HS-5 (cell line): ENCODE results near the gene GLIS1.
"Not testable (repeated sequence)": the region's sequence is repeated elsewhere in the genome, so short reads cannot be mapped to it uniquely, and the experiment has no call there.

ENCODE experiments used
- DNase-seq: peaks from one replicate; pipeline ENCODE4 v3.0.0-alpha.2; 2012; ENCODE audit warnings: low read depth

The GLIS1 gene

DNA sequence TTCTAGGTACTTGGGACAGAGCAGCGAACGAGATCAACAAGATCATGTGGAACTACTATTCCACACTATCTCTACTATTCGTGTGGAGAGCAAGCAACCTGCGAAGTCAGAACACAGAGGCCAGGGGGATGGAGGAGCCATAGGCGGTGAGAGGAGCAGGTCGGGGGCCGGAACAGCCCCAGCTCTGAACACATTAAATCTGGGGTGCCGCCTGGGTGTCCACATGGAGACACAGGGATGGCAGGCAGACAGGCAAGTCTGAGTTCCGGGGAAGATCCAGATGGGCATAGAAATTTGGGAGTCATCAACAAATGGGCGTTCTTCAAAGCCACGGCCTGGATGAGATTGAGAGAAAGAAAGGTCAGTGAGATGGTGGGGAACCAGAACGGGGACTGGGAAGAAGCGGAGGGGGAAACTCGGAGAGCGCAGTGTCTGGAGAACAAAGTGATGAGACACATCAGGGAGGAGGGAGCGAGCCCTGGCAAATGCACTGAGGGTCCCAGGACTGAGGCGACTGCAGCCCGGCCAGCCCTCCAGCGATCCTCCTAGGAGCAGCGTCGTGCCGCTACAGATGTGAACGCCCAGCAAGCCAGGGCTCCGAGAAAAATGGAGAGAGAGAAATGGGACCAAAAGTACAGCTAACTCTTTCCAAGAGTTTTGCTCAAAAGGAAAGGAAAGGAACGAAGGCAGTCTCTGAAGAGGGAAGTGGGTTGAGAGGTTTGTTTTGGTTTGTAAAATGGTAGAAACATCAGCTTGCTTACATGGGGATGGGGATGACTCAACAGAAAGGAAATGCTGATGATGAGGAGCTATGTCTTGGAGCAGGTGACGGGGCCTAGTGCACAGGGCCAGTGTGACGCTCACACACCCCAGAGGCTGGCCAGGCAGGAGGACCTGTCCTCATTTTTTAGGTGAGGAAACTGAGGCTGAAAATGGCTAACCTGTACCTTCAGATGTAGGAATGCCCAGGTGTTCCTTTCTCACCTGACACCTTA, 84.5 kb downstream of the GLIS1 start:
- no peak for DNase-seq

DNA sequence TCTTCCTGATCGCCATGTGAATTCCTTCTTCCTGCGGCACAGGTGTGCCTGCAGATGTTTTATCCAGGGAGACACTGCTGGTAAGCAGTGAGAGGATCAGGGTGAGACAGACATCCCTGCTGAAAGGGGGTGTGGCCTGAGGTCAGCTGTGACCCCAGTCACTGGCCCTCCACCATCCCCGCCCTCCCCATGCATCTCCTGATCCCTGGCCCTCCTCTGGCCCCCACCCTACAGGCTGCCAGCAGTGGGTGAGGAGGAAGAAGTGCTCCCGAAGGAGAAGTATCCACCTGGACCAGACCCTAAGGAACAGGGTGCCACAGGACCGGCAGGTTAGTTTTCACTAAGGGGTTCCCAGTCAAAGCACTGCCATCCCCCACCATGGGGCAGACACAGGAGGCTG, 85.3 kb downstream of the GLIS1 start:
- DNase-seq, result no peak

DNA sequence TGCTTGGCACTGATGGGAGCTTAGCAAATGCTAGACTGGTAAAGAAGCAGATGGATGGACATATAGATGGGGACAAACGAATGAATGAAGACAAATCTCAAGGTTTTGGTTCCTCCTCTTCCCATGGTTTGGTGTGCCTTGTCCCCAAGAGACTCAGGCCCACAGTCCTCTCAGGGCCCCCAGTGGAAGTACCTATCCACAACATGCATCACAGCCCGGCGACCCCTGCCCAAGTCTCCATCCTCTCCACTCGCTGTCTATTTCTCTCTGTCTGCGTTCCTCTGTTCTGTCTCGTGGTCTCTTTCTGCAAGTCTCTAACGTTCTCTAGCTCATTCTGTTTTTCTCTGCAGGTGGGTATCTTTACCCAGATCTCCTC, 85.8 kb downstream of the GLIS1 start:
- no peak for DNase-seq

DNA sequence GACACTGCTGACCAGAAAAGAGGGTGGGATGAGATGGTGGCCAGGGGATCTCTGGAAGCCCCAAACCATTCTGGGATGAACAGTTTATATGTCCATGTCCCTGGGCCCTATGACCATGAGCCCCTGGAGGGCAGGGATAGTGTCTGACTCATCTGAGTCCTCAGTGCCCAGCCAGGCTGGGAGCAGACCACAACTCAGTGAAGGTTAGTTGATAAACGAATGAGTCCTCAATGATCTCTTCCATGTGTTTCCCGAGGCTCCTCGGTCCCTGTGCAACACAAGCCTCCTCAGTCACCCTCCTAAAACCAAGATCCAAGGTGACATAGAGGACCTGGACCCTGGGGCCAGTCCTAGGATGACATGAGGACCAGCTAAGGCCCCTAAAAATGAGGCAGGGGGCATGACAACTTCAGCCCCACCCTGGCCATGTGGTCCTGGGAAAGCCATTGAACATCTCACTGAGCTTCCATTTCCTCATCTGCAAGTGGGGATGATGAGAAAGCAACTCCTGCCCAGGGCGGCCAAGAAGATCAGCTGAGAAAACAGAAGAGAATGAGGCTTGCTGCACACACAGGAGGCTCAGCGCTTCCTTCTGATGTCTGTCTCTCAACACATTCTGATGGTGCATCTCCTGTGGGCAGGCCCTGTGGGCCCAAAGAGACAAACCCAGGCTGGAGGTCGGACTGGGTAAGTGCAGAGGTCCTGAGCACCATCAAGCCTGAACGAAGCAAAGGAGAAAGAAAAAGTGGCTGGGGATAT, 86.3 kb downstream of the GLIS1 start:
- DNase-seq, result no peak

DNA sequence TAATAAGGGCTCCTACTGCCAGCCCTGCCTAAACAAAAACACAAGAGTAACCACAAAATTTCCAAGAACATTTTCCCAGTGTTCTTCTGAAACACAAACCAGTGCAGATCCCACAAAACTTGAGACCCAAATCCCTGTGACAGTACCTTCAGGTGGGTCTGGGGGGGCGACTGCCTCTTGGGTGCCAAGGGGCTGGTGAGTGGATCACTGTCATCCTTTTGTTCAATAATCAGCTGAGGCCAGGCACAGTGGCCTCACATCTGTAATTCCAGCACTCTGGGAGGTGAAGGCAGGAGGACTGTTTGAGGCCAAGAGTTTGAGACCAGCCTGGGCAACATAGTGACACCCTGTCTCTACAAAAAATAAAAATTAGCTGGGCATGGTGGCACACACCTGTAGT, 87.6 kb downstream of the GLIS1 start:
- DNase-seq, result no peak

DNA sequence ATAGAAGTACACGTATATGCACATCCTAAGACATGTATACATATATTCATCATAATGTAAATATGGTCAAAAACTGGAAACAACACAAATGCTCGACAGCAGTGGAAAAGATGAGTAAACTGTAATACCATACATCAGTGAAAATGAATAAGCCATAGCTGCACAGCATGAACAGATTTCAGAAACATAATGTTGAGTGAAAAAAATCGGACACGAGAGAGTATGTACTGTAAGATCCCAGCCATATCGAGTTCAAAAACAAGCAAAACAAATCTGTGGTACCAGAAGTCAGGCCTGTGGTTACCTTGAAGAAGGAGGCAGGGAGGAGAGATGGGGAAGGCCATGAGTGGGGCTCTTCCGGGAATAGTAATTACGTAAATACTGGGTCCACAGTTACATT, 90.4 kb downstream of the GLIS1 start:
- no peak for DNase-seq

DNA sequence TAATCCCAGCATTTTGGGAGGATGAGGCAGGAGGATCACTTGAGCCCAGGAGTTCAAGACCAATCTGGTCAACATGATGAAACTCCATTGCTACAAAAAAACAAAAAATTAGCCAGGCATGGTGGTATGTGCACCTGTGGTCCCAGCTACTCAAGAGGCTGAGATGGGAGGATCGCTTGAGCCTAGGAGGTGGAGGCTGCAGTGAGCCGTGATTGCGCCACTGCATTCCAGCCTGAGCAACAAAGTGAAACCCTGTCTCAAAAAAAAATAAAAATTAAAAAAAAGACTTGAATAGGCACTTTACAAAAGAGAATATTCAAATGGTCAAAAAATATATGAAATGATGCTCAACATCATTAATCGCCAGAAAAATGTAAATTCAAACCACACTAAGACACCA, 91.0 kb downstream of the GLIS1 start:
- not testable (repeated sequence) for DNase-seq

DNA sequence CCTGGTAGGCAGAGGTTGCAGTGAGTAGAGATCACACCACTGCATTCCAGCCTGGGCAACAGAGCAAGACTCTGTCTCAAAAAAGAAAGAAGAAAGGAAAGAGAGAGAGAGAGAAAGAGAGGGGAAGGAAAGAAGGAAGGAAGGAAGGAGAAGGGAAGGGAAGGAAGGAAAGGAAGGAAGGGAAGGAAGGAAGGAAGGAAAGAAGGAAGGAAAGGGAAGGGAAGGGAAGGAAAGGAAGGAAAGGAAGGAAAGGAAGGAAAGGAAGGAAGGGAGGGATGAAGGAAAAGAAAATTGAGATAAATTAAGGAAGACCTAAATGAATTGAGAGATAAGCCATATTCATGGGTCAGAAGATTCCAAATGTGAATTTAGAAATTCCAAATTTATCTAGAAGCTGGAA, 92.2 kb downstream of the GLIS1 start:
- DNase-seq, result no peak

DNA sequence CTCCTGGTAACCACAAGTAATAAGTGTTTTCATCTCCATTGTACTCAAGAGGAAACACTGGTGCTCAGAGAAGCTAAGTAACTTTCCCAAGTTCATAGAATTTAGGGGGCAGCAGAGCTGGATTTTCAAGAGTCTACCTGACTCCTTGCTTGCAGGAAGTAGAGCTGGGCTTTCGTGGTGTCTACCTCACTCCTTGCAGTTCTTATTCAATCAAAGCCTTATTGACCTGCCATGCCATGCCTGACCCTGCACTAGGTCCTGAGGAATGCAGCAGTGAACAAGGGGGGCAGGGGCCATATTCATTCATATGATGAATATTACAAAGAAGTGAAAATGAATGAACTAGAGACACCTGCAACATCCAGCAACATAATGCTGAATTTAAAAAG, 93.3 kb downstream of the GLIS1 start:
- DNase-seq, result no peak

DNA sequence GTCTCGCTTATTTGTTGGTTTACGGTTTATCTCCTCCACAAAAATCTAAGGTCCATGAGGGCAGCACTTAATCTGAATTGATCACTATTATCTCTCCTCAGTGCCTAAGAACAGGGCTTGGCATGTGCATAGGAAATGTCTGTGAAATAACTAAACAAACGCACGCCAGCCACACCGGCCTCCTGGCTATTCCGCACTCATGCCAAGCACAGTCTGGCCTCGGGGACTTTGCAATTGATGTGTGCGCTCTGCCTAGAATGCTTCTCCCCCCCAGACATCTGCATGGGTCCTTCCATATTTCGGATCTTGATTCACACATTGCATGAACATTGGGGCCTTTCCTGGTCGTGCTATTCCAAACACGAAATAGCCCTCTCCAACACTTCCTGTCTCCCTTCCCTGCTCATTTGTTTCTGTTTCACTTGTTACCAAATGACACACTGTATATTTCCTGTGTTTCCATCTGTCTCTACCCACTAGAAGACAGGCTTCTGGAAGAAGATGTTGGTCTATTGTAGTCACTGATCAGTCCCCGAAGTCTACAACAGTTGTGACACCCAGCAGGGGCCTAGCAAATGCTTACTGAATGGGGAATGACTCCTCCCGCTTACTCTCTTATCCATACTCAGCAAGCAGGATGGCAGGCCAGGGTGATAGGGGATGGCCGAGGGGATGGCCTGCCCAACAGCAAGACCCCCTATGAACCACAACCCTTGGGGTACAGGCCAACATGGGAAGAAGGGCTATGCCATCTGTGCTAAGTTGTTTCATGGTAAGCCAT, 93.9 kb downstream of the GLIS1 start:
- DNase-seq, result no peak

DNA sequence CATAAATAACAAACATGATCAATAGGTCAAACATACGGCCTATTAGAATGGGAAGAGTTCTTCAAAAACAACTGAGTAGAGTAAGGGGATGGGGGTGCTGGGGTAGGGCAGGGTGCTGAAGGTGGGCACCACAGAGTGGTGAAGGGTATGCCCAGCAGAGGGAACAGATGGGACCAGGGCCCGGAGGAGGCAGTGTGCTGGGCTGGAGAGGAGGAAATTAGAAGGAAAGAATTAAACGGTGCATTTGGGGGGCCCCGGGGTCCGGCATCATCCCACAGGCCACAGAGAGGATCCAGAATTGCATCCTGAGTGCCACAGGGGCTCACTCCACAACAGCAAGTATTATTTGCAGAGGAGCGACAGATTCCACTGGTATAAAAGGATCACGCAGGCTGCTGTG, 94.5 kb downstream of the GLIS1 start:
- DNase-seq, result no peak

DNA sequence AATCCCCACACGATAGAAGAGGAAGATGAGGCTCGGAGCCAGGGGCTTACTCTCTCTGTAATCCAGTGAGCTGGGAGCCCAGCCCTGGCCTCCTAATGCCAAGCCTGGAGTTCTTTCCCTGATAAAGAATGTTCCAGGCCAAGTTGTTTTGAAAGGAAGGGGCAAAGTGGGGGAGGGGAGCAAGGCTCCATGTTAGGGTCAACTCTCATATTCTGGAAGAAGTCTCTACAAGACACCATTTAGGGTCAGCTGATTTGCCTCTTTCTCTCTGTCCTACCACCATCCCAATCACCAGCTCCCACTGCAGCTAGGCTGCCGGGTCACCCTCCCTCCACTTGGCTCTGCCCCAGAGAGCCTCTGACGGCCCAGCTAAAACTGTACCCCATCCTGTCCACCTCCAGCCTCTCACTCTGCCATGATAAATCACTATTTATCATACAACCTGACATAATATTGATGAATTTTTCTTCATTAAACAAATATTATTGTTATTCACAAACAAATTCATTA, 95.0 kb downstream of the GLIS1 start:
- no peak for DNase-seq

DNA sequence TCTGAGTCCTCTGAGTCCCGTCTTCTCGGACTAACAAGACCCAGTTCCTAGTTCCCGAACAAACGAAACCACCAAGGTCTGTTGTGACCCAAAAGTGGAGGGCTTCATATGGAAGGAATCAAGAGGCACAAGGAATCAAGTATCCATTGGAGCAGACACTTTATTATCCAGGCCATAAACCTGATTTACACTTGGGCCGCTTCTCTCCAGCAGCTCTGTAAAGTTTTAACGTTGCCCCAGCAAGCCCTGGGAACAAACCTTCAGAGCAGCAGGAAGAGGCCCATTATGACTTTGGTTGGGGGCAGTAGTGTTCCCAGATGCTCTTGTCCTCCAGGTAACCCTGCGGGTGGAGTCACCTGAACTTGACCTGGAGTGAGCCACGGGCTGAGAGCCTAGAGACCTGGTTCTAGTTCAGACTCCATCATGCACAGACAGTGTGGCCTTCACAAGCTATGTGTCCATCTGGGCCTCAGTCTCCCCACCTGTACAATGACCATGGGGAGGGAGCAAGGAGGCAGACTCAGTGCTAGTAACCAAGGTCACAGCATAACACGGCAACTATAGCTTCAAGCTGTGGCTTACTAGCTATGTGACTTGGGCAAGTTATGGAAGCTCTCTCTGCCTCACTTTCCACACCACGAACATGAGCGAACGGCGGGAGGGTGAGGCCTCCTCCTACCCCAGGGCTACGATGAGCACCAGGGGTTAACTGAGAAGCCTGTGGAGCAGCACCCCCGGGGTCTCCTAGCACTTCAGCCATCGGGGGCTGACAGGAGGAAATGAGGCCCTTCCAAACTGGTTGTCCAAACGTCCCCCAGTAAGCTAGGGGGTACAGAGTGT, 95.7 kb downstream of the GLIS1 start:
- no peak for DNase-seq

DNA sequence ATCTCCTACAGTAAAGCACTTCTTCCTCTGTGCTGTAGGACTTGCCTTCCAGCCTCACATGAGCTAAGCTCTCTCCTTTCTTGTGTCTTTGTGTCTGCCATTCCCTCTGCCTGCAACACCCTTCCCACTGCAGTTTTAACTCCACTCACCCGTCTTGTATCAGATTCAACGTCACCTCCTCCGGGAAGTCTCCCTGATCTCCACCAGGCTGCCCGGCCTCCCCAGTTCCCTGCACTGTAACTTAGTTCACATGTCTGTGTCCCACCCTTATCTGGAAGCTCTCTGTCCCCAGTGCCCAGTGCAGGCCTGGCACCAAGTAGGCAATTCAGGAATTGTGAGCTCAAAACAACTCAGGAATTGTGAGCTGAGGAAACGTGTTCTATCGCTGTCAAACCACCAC, 96.4 kb downstream of the GLIS1 start:
- no peak for DNase-seq

DNA sequence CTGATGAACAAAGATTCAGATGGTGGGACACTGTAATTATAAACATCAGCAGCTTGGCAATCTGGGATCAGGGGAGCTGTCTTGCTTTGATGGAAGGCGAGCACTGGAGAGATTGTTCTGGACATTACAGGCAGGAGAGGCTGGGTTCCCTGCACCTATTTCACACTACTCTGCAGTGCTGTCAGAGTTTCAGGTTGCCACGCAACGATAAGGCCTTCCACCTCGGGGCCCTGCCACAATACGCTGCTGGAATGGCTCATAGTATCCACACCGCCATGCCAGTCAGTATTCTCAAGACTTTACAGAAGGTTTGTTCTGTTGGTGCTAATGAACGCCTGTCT, 96.8 kb downstream of the GLIS1 start:
- no peak for DNase-seq

DNA sequence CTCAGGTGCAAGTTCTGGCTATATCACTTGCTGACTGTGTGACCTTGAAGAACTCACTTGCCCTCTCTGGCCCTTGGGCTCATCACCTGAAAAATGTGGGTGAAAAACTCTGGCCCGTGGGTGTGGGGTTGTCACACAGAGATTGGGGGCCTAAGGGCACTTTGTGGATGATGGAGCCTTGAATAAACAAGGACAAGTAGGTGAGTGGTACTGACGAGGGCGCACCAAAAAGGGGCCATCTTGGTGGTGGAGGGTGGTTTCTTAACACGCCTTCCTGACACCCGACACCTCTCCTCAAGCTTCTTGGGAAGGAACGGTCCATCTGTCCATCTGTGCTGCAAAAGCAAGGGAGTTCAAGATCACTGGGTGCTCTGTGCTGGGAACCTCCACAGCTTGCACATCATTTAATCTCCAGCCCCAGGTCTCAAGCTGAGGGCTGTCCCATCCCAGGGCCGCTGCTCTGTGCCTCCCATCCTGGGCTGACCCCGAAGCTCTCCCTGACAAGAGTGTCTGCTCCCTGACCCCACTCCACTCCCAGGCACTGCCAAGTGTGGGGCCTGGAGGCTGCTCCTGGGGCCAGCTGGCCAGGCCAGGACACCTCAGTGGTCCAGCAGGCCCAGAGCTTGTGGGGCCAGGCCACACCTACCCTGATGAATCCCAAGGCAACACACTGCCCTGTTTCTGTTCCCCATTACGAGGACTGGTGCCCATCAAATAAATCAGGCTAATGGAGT, 97.3 kb downstream of the GLIS1 start:
- no peak for DNase-seq

DNA sequence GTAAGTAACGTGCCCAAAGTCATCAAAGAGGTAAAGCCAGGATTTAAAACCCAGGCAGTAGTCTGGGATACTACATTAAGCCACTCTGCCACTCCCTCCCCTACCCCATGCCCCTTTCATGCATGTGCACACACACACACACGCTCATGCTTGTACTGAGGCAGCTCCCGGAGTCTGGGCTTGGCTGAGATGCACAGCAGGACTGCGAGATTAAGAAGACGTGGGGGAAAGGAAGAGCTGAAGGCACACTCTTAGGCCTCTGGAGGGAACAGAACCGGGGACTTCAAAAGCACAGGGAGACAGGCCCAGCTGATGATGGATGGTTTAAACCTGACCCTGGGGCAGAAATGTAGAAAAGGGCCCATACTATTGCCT, 98.3 kb downstream of the GLIS1 start:
- no peak for DNase-seq

DNA sequence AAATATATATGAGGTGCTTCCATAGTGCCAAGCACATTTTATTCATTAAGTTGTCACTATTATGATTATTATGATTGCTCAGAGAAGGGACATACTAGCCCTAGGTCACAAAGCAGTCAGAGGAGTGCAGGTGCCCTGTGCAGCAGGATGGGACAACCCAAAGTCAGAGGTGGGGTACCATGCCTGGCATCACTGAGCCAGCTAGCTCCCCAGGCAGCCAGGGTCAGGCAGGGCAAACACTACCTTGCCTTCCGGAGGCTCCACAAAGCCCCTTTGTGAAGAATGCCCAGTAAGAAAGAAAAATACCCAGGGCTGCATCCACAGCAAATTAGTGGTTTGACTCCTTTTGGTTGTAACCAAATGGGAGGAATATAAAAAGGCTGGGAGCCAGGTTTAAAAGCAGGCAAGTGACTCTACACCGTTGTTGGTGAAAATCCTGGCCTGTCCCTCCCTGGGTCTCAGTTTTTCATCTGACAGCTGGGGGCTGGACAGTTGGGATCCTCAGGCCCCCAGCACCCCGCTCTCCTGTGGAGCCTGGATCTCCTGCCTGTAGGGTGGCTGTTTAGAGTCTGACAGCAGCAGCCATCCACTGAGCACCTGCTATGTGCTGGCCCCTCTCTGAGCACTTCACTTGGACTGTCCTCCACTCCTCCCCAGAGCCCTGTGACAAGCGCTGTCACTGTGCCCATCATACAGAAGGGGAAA, 98.8 kb downstream of the GLIS1 start:
- DNase-seq, result no peak

DNA sequence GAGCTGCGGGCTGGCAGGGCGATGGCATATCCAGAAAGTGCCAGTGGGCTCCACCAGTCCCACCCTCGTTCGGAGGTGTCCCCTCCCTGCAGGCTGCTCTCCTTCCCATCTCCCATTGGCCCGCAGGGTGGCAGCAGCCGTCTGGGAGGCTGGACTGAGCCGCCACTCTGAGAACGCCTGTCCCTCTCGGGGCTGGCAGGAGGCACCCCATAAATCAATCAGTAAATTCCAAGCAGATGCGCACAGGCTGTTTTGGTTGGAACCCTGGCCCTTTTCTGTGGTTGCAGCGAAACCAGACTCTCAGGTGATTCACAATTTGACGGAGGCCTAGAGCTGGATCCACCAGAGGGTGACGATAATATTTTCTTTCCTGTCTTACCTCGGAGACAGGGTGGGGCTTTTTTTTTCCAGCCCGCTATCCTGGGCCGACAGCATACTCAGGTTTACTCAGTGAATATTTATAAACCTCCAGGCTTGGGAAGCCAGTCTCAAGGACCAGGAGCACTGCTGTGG, 99.7 kb downstream of the GLIS1 start:
- no peak for DNase-seq
